HCT116 (cell line): ENCODE data around the gene BNIP5. TPM values are rescaled to one million over a fixed set of nuclear protein-coding genes. Genes with fewer than 3 reads are reported as not detected.
A peak's percentile ranks its signal among the peaks of the same experiment; 100 is the strongest.

Experiments used
- ATAC-seq: fragments of 200-7000 bp; cut with Tn5 transposase; 2 replicates; pipeline ENCODE4 v1.9.1; 2020; ENCODE audit warnings: mild to moderate bottlenecking, moderate library complexity
- BruUV-seq: library from RNA; stranded (reverse); fragments of 400-500 nt; replicated peaks from 2 replicates; lab custom pipeline; 2021; lab: Mats Ljungman, UMichigan
- CTCF ChIA-PET: fragments of 300-600 bp; sonication (Branson Sonifier 250); formaldehyde crosslinking; loops from one replicate; lab custom pipeline; 2021; ENCODE audit warnings: antibody characterized with exemption; lab: Charles Lee
- POLR2A ChIA-PET: fragments of 300-600, 350-600 bp; sonication (Branson Sonifier 250); formaldehyde crosslinking; loops from one replicate; lab custom pipeline; 2021; ENCODE audit warnings: antibody characterized with exemption; lab: Charles Lee
- RAD21 ChIA-PET, 2 experiments: fragments of 300-600 bp; sonication (Branson Sonifier 250); formaldehyde crosslinking; loops; one replicate each; lab custom pipeline; 2023; ENCODE audit warnings: low total read pairs in 2 of 2; ENCODE audit not compliant: uncharacterized antibody in 2 of 2, unreplicated experiment in 2 of 2, low non-redundant PET in 1 of 2; lab: Charles Lee
- DNase-seq: peaks from one replicate; pipeline ENCODE4 v3.0.0-alpha.2; 2010; ENCODE audit warnings: low read depth, low spot score
- H2AFZ ChIP-seq: fragments of 200-600 bp; shearing (Covaris generic), sonication (generic); 2 replicates; pipeline ENCODE4 v1.6.1; 2017; ENCODE audit warnings: low read depth, mixed run types, mixed read lengths, antibody characterized with exemption, low read length; ENCODE audit not compliant: poor library complexity, severe bottlenecking
- H3K27ac ChIP-seq: 2 replicates; pipeline ENCODE4 v1.5.1; 2012; ENCODE audit warnings: low read depth, low read length
- H3K27me3 ChIP-seq: fragments of 200-600 bp; sonication (generic); 2 replicates; pipeline ENCODE4 v1.6.1; 2016; ENCODE audit warnings: mixed run types, low read length, mixed read lengths; ENCODE audit not compliant: insufficient read depth
- H3K36me3 ChIP-seq, 2 experiments: fragments of 200-500 bp in 1 of 2; fragments of 200-600 bp in 1 of 2; sonication (Bioruptor generic) in 1 of 2; sonication (generic) in 1 of 2; 2 replicates each; pipeline versions ENCODE4 v1.5.1 to v1.6.1; 2014 to 2016; ENCODE audit warnings: low read length in 2 of 2, inconsistent platforms in 1 of 2, mixed read lengths in 1 of 2, mixed run types in 1 of 2; ENCODE audit not compliant: insufficient read depth in 2 of 2, control insufficient read depth in 1 of 2
- H3K4me1 ChIP-seq, 2 experiments: fragments of 200-600 bp in 1 of 2; sonication (generic) in 1 of 2; 2 replicates each; pipeline versions ENCODE4 v1.5.1 to v1.6.1; 2012 to 2017; ENCODE audit warnings: low read length in 2 of 2, inconsistent platforms in 1 of 2, mild to moderate bottlenecking in 1 of 2, mixed read lengths in 1 of 2, mixed run types in 1 of 2, moderate library complexity in 1 of 2; ENCODE audit not compliant: insufficient read depth in 2 of 2, control insufficient read depth in 1 of 2
- H3K4me2 ChIP-seq: fragments of 200-600 bp; sonication (generic); 2 replicates; pipeline ENCODE4 v1.6.1; 2017; ENCODE audit warnings: mixed run types, low read length, mixed read lengths
- H3K4me3 ChIP-seq, 2 experiments: fragments of 200-600 bp in 1 of 2; sonication (generic) in 1 of 2; replicated peaks in 1 of 2; 2 replicates each; pipeline ENCODE4 v1.5.1; 2011 to 2016; ENCODE audit warnings: low read length in 2 of 2, control low read depth in 1 of 2, low read depth in 1 of 2, mild to moderate bottlenecking in 1 of 2, mixed read lengths in 1 of 2, mixed run types in 1 of 2
- H3K79me2 ChIP-seq: fragments of 200-600 bp; sonication (generic); 2 replicates; pipeline ENCODE4 v1.6.1; 2017; ENCODE audit warnings: mild to moderate bottlenecking, mixed run types, low read length, moderate library complexity, mixed read lengths; ENCODE audit not compliant: insufficient read depth
- H3K9ac ChIP-seq: fragments of 200-600 bp; sonication (generic); 2 replicates; pipeline ENCODE4 v1.6.1; 2016; ENCODE audit warnings: low read length, mixed read lengths
- H3K9me2 ChIP-seq: fragments of 200-600 bp; sonication (generic), shearing (Covaris generic); 2 replicates; pipeline ENCODE4 v1.6.1; 2017; ENCODE audit warnings: mixed run types, mild to moderate bottlenecking, moderate library complexity; ENCODE audit not compliant: insufficient read depth
- H3K9me3 ChIP-seq, 2 experiments: fragments of 200-500 bp in 1 of 2; fragments of 200-600 bp in 1 of 2; sonication (Bioruptor generic) in 1 of 2; sonication (generic) in 1 of 2; 2 replicates each; pipeline ENCODE4 v1.6.1; 2014 to 2017; ENCODE audit warnings: low read length in 2 of 2, mixed read lengths in 2 of 2, inconsistent platforms in 1 of 2, low read depth in 1 of 2, mild to moderate bottlenecking in 1 of 2, mixed run types in 1 of 2, moderate library complexity in 1 of 2; ENCODE audit not compliant: control insufficient read depth in 1 of 2, insufficient read depth in 1 of 2
- H4K20me1 ChIP-seq: fragments of 200-600 bp; sonication (generic), shearing (Covaris generic); 2 replicates; pipeline ENCODE4 v1.6.1; 2017; ENCODE audit warnings: mixed run types, mild to moderate bottlenecking, moderate library complexity; ENCODE audit not compliant: insufficient read depth
- CBX3 ChIP-seq: IDR thresholded peaks from 2 replicates; pipeline ENCODE4 v1.6.1; 2012; ENCODE audit warnings: low read depth
- EGR1 ChIP-seq: IDR thresholded peaks from 2 replicates; pipeline ENCODE4 v1.6.1; 2012; ENCODE audit warnings: low read depth
- ELF1 ChIP-seq: IDR thresholded peaks from 2 replicates; pipeline ENCODE4 v1.6.1; 2012; ENCODE audit warnings: low read depth, borderline replicate concordance
- EZH2phosphoT487 ChIP-seq: fragments of 200-600 bp; IDR thresholded peaks from 2 replicates; pipeline ENCODE4 v1.6.1; 2018; ENCODE audit warnings: antibody characterized with exemption, borderline replicate concordance
- POLR2A ChIP-seq: IDR thresholded peaks from 2 replicates; pipeline ENCODE4 v1.7.0; 2011; ENCODE audit warnings: borderline replicate concordance; ENCODE audit not compliant: insufficient read depth, insufficient read length; ENCODE audit errors: extremely low read depth
- POLR2AphosphoS5 ChIP-seq: IDR thresholded peaks from 2 replicates; pipeline ENCODE4 v1.6.1; 2011; ENCODE audit warnings: mild to moderate bottlenecking, low read depth, low read length, moderate library complexity
- RAD21 ChIP-seq: IDR thresholded peaks from 2 replicates; pipeline ENCODE4 v1.6.1; 2012; ENCODE audit warnings: low read depth, mild to moderate bottlenecking
- SIN3A ChIP-seq: IDR thresholded peaks from 2 replicates; pipeline ENCODE4 v1.6.1; 2012; ENCODE audit warnings: low read depth
- YY1 ChIP-seq: IDR thresholded peaks from 2 replicates; pipeline ENCODE4 v1.6.1; 2011; ENCODE audit warnings: low read length, low read depth, moderate library complexity, mild to moderate bottlenecking; ENCODE audit not compliant: insufficient replicate concordance; ENCODE audit errors: extremely low read depth
- intact Hi-C: fragments of 100-400 bp; cut with micrococcal nuclease; formaldehyde crosslinking; loops from 2 replicates; pipeline ENCODE4 v1.10.0; 2022
- total RNA-seq: library from RNA; stranded (reverse); gene quantifications from one replicate; pipeline ENCODE4 v1.2.1, GENCODE V29; 2021; ENCODE audit not compliant: unreplicated experiment
- TF ChIP-seq, protein P1 (sequence below): IDR thresholded peaks from 2 replicates; pipeline ENCODE4 v1.6.1; 2011; ENCODE audit warnings: mild to moderate bottlenecking, low read length, moderate library complexity; ENCODE audit not compliant: insufficient replicate concordance; ENCODE audit errors: extremely low read depth
- TF ChIP-seq, protein P2 (sequence below): IDR thresholded peaks from 2 replicates; pipeline ENCODE4 v1.6.1; 2012; ENCODE audit warnings: low read depth

BNIP5 gene
- total RNA-seq, 1 experiment from 2014 or later: not detected

DNA sequence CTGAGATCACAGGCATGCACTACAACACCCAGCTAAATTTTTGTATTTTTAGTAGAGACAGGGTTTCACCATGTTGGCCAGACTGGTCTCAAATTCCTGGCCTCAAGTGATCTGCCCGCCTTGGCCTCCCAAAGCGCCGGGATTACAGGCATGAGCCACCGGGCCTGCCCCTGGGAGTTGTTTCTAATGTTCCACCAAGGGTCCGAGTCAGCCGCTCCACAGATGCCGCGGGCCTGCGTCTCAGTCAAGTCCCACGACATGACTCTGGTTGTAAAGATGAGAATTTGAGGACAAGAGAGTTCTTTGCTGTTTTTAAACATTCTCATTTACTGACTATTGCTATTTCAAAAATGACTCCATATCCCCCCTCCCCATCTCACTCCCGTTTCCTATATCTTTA is 30.8 kb downstream of the BNIP5 start:
- intact Hi-C loops: no loop called here
- Histone ChIP-seq H3K27me3 (no peaks in the 10 kb centered on the region), H3K36me3 (no peaks in the 10 kb centered on the region), H3K27ac (no peak overlapping the region), H3K79me2 (no peaks in the 10 kb centered on the region), H3K4me2 (no peak overlapping the region), H3K4me1 (peaks cover 0 to 4% of the 10 kb centered on the region in 2 experiments; a peak in 1 of 4 replicates), H3K9me3 (peaks cover 0 to 4% of the 10 kb centered on the region in 2 experiments; a peak in 1 of 4 replicates), H4K20me1 (no peaks in the 10 kb centered on the region), H3K9ac (no peak overlapping the region), H3K4me3 (no peak overlapping the region), H3K9me2 (no peaks in the 10 kb centered on the region)
- no TSS peak for BruUV-seq
- ChIA-PET POLR2A (interaction anchor here (0.7 kb wide), 1 partner anchor 55 kb away, joined by 3 read pairs; no protein-coding TSS in a partner anchor), CTCF (interaction anchor here (0.7 to 1.6 kb wide), 3 partner anchors 13 to 35 kb away, joined by 3 to 4 read pairs (median 3); no protein-coding TSS in a partner anchor), RAD21 (no interaction called here)
- no peak for DNase-seq
- ATAC-seq: no peak
- TF ChIP-seq, protein P1, sequence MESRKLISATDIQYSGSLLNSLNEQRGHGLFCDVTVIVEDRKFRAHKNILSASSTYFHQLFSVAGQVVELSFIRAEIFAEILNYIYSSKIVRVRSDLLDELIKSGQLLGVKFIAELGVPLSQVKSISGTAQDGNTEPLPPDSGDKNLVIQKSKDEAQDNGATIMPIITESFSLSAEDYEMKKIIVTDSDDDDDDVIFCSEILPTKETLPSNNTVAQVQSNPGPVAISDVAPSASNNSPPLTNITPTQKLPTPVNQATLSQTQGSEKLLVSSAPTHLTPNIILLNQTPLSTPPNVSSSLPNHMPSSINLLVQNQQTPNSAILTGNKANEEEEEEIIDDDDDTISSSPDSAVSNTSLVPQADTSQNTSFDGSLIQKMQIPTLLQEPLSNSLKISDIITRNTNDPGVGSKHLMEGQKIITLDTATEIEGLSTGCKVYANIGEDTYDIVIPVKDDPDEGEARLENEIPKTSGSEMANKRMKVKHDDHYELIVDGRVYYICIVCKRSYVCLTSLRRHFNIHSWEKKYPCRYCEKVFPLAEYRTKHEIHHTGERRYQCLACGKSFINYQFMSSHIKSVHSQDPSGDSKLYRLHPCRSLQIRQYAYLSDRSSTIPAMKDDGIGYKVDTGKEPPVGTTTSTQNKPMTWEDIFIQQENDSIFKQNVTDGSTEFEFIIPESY: no peak
- no peak for TF ChIP-seq POLR2AphosphoS5
- no peak for TF ChIP-seq RAD21
- TF ChIP-seq EGR1: no peak
- TF ChIP-seq, all 23 proteins: peak for 0
- no peak overlapping the region for H2AFZ ChIP-seq

DNA sequence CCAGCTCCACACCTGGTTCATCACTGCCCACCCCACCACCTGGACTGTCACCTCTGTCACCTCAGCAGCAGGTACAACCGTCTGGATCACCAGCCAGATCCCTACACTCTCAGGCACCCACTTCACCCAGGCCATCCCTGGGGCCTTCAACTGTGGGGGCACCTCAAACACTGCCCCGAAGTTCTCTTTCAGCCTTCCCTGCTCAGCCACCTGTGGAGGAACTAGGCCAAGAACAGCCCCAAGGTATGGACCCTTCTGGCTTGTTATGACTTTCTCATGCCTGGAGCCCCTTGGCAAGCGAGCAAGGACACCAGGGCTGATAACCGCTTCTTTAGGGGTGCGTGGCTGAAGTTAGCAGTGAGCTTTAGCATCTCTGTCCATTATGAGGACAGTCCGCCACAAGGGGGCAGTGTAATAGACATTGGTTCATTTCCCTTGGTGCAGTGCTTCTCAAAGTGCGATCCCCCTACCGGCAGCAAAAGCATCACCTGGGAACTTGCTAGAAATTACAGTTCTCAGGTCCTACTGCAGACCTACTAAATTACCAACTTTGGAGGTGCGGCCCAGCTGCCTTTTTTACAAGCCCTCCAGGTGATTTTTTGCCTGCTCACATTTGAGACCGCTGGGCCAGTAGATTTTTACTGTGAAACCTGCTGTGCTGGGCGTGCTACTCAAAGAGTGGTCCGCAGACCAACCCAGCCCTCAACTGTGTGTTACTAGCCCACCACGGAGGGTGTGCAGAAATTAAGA is 34.3 kb downstream of the BNIP5 start:
- ChIA-PET RAD21 (interaction anchor here in 1 of 2 experiments (0.6 to 0.9 kb wide), 3 partner anchors 16 to 139 kb away, joined by 3 read pairs; no protein-coding TSS in a partner anchor), POLR2A (no interaction called here), CTCF (interaction anchor here (0.5 to 3.0 kb wide), 26 partner anchors 8 to 457 kb away, joined by 3 to 36 read pairs (median 4); no protein-coding TSS in a partner anchor)
- Histone ChIP-seq H3K9ac (no peak overlapping the region), H2AFZ (peak overlapping the region; percentile 50), H3K9me2 (no peaks in the 10 kb centered on the region), H3K27me3 (no peaks in the 10 kb centered on the region), H3K4me2 (no peak overlapping the region), H3K36me3 (no peaks in the 10 kb centered on the region), H3K27ac (no peak overlapping the region), H3K4me1 (peaks cover 0 to 4% of the 10 kb centered on the region in 2 experiments; a peak in 1 of 4 replicates), H3K4me3 (no peak overlapping the region), H3K79me2 (no peaks in the 10 kb centered on the region), H4K20me1 (no peaks in the 10 kb centered on the region), H3K9me3 (no peaks in the 10 kb centered on the region)
- BruUV-seq: no TSS peak
- ATAC-seq: peak; percentile 98
- intact Hi-C loops: loop anchor here (1.0 to 2.0 kb wide), 2 partner anchors 58 to 276 kb away; partner anchors contain the start of gene MAPK14
- peak; percentile 90 for DNase-seq
- TF ChIP-seq POLR2A (no peak), SIN3A (no peak), EZH2phosphoT487 (no peak), EGR1 (no peak), ELF1 (no peak), YY1 (peak; percentile 60), CBX3 (peak; percentile 62), RAD21 (peak; percentile 75)
- TF ChIP-seq, protein P2, sequence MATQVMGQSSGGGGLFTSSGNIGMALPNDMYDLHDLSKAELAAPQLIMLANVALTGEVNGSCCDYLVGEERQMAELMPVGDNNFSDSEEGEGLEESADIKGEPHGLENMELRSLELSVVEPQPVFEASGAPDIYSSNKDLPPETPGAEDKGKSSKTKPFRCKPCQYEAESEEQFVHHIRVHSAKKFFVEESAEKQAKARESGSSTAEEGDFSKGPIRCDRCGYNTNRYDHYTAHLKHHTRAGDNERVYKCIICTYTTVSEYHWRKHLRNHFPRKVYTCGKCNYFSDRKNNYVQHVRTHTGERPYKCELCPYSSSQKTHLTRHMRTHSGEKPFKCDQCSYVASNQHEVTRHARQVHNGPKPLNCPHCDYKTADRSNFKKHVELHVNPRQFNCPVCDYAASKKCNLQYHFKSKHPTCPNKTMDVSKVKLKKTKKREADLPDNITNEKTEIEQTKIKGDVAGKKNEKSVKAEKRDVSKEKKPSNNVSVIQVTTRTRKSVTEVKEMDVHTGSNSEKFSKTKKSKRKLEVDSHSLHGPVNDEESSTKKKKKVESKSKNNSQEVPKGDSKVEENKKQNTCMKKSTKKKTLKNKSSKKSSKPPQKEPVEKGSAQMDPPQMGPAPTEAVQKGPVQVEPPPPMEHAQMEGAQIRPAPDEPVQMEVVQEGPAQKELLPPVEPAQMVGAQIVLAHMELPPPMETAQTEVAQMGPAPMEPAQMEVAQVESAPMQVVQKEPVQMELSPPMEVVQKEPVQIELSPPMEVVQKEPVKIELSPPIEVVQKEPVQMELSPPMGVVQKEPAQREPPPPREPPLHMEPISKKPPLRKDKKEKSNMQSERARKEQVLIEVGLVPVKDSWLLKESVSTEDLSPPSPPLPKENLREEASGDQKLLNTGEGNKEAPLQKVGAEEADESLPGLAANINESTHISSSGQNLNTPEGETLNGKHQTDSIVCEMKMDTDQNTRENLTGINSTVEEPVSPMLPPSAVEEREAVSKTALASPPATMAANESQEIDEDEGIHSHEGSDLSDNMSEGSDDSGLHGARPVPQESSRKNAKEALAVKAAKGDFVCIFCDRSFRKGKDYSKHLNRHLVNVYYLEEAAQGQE: no peak
